ENCODE data around the gene PLCB4.

GRCh38 chr20:9043364-9043763, 25.5 kb upstream of the PLCB4 start:
- TF ChIP-seq, protein P1, sequence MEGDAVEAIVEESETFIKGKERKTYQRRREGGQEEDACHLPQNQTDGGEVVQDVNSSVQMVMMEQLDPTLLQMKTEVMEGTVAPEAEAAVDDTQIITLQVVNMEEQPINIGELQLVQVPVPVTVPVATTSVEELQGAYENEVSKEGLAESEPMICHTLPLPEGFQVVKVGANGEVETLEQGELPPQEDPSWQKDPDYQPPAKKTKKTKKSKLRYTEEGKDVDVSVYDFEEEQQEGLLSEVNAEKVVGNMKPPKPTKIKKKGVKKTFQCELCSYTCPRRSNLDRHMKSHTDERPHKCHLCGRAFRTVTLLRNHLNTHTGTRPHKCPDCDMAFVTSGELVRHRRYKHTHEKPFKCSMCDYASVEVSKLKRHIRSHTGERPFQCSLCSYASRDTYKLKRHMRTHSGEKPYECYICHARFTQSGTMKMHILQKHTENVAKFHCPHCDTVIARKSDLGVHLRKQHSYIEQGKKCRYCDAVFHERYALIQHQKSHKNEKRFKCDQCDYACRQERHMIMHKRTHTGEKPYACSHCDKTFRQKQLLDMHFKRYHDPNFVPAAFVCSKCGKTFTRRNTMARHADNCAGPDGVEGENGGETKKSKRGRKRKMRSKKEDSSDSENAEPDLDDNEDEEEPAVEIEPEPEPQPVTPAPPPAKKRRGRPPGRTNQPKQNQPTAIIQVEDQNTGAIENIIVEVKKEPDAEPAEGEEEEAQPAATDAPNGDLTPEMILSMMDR (IDR thresholded peaks at IDR 0.05), result no peak
- TF ChIP-seq POLR2A (IDR thresholded peaks at IDR 0.05), result no peak

Measured in testis (tissue), 2 donors.